T-helper 2 cell treated with Interferon-gamma antibody and Interleukin-4, amounts not matched to agents 100 ng/mL and 5 ng/mL, for 36 hours (primary cell): Measurements from ENCODE around the gene MSANTD4. TPM values are rescaled to one million over a fixed set of nuclear protein-coding genes. Genes with fewer than 3 reads are reported as not detected.
"Not testable (repeated sequence)": the region's sequence is repeated elsewhere in the genome, so short reads cannot be mapped to it uniquely, and the experiment has no call there.

Source experiments
- intact Hi-C: fragments of 100-400 bp; cut with micrococcal nuclease; formaldehyde crosslinking; loops from one replicate; pipeline ENCODE4 v1.15.1; 2023
- total RNA-seq: library from RNA; stranded (reverse); gene quantifications from 2 replicates; pipeline ENCODE4 v1.2.3, GENCODE V29; 2022

MSANTD4 gene
- total RNA-seq = 14.6 and 16.5 TPM in 2 replicates

DNA sequence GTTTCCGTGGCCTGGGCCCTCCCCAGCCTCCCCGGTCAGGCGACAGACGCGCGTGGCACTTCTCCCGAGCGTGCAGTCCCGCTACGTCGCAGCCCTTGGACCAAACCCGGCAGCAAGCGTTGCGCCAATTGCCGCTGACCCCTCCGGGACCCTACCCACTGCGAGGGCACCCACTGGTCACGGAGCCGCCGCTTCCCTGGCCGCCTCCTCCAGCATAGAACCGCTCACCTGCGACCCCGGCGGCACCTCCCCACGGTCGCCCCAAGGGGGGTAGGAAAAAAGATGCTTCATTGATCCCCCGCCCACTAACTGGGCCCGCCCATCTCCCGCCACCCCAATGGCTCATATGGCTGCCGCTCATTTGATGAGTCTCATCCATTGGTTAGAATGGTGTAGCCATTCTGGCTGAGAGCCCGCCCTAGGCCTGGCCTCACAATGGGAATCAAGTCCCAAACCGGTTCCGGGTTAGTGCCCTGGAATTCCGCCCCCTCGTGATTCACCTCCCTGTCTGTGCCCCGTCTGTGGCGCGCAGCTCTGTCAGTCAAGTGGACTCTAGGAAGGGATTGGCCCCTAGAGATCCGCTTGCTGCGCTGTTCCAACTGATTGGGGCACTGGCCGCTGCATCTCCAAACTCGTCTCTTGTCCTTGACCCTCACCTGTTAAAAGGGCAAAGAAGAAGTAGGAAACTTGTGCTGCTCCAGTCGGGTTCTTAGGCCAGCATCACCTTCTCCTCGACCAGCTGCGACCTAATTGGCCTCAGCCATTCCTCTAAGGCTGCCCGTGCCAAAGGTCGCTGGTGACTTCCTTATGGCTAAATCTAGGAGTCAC, at the start of gene MSANTD4:
TSS of gene MSANTD4 (minus strand) at position 274 of the 828 bp plus-strand sequence. CDS start 11,323 bp downstream, outside the sequence.
- intact Hi-C loops = loop anchor here (1.0 to 5.0 kb wide), 3 partner anchors 55 to 1543 kb away; partner anchors contain the start of genes AASDHPPT, ALKBH8, CASP4 and KBTBD3

GRCh38 chr11:106070606-106071005, 48.6 kb upstream of the MSANTD4 start:
- intact Hi-C loops = no loop called here

- intact Hi-C loops = no loop called here
These were observed 41.0 kb upstream of the MSANTD4 start for GRCh38 chr11:106063009-106063408.

DNA sequence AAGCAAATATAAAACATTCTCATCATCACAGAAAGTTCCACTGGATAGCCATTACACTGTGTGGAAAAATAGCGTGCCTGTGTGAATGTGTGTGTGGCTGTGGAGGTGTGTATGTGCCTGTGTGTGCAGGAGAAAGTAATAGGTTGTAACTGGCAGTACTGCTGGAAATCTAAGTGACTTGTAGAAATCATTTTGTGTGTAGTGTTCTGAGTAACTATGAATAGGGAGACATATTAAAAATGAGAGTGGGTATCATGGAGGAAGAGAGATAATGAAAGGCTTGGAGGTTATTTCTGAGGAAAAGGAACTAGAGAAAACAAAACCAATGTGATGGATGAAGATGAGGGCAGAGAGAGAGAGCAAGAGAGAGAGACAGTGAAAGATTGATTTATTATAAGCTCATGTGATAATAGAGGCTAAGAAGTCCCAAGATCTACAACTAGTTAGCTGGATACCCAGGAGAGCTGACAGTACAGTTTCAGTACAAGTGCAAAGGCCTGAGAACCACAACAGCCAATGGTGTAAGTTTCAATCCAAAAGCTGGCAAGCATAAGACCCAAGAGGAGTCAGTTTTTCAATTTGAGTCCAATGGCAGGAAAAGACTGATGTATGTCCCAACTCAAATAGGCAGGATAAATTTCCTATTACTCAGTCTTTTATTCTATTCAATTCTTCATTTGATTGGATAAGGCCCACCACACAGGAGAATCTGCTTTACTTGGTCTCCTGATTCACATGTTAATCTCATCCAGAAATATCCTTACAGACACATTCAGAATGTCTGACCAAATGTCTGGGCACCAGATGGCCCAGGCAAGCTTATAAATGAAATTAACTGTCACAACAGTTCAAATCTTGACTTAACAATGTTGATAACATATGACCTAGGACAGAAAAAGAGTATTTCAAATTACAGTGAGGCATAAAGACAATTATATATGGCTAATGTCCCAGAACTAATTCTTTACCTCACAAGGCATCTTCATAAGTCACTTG, 40.2 kb upstream of the MSANTD4 start:
- intact Hi-C loops = no loop called here

DNA sequence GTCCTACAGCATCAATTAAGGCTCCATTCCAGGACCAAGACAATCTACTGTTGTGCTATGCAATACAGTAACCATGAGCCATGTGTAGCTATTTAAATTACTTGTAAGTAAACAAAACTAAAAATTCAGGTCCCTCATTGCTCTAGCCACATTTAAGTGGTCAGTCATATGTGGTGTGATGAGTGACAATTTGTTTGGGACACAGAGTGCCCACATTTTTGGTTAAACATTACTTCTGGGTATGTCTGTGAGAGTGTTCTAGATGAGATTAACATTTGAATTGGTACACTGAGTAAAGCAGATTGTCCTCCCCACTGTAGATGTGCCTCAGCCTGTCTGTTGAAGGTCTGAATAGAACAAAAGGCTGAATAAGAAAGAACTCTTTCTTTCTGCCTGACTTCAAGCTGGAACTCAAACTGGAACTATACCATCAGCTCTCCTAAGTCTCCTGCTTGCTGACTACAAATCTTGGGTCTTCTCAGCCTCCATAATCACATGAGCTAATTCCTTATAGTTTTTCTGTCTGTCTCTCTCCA, 39.3 kb upstream of the MSANTD4 start:
- intact Hi-C loops = no loop called here

DNA sequence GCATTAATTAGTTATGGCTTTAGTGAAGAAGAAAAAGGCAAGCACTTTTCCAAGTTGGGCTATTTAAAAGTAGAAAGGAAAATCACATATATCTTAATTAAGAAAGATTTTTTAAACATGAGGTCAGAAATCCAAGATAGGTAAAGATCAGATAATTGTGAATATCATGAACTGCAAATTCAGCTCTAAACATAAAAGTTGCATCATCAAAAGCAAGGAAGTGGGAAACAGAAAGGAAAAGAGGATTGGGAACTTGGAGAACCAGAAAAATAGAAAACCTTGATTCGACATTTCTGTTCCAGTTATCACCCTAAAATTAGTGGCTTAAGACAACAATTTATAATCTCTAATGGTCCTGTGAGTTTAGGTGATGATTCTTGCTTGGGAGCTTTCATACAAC, 37.6 kb upstream of the MSANTD4 start:
- intact Hi-C loops = no loop called here

- intact Hi-C loops = not testable (repeated sequence)
These were observed 36.3 kb upstream of the MSANTD4 start for GRCh38 chr11:106058377-106058776.

DNA sequence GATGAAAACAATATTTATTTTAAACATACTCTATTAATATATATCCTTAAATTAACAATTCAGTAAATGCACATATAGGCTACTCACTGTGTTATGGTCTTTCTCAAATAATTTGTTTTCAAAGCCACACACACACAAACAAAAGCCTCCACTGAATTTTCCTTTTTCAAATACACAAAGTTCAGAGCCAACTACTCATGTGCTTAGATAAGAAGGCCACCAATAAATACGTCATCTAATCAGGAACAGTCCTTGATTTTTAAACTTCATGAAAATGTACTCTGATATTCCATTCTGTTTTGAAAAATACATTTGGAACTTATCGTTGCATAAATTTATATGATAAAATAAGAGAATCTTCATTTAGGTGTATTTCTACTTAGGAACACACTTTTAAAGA, 29.1 kb upstream of the MSANTD4 start:
- intact Hi-C loops = no loop called here

DNA sequence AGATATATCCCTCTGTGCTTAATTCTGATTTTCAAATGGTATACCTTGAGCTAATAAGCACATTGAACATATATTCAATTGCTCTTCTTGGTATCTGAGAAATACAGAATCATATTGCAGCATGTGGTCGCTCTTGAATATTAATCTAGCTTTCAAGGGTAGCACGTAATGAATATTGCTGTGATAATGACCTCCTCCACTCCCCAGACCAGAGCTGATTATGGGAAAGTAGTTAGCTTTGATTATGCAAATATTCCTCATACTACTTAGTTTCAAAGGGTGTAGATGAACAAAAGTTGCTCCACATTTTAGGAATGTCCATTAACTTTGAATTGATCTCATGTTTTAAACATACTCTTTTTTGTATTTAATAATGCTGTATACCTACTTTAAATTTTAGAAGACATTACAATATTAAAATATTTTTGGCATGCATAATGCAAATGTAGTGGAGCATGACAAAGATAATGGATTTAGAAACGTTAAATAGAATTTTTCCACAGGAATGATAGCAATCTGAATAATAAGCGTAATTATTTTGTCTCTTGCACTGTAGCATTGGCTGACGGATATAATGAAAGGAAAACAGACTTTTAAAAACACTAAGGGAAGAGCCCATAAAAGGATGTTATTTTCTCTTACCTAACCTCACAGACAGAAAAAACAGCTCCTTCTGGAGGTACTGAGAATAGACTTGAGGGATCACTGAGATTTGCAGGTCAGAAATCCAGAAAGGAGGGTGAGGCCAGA, 27.9 kb upstream of the MSANTD4 start:
- intact Hi-C loops = no loop called here

DNA sequence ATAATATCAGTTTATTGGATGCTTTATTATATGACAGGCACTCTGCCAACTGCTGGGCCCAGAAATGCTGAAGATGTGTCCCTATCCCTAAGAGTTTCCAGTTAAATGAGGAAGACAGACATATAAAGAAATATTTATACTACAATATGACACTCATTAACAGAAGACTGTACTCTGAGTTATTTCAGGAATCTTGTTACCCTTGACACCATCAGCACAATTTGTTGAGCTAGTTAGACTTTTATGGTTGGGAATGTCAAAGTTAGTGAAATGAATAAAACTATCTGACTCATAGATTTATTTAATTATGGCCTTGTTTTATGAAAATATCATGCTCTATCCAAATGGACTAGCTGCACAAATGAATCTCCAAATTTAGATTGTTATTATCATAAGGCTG, 25.6 kb upstream of the MSANTD4 start:
- intact Hi-C loops = no loop called here

DNA sequence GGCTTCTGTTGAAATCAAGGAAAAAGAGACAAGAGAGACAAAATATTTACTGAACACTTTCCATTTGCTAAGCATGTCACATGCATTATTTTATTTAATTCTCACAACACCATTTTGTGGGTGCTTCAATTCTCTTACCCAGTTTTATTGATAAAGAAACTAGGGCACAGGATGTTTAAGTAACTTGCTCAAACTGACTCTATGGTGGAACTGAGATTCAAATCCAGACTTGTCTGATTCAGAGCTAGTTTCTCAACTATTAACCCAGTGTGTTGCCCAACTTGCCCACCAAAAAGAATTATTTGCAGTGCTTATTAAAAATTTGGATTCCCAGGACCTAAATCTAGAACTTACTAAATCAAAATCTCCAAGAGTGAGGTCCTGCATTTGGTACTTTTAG, 21.5 kb upstream of the MSANTD4 start:
- intact Hi-C loops = no loop called here

- intact Hi-C loops = no loop called here
These were observed 10.8 kb upstream of the MSANTD4 start for GRCh38 chr11:106032861-106033260.

- intact Hi-C loops = no loop called here
These were observed 9.9 kb upstream of the MSANTD4 start for GRCh38 chr11:106031936-106032335.

DNA sequence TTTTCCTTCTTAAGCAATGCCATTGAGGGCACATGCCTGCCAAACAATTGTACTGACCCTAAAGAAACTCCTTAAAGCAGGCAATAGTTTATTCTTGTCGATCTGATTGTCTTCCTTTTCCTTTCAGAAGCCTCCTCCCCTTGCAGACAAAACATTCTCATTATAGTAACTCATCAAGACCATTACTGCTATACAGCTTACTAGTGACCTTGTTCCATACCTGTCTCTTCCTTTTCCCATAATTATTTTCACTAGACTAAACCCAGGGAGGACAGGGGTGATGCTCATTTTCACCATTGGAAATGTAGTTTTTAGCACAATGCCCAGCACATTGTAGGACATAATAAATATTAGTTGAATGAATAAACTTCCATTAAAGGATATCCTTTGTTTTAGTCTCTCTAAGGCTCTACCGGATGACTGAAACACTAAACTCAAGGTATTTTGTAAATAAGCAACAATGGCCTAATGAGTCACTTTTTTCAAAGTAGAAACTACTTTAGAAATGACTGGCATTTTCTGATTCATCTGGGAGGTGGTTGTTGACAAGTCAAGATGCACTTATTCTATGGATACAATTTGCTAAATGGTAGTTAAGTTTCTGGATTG, 9.3 kb upstream of the MSANTD4 start:
- intact Hi-C loops = no loop called here

GRCh38 chr11:106030609-106031008, 8.6 kb upstream of the MSANTD4 start:
- intact Hi-C loops = no loop called here

- intact Hi-C loops = loop anchor here (1.0 to 5.0 kb wide), 3 partner anchors 54 to 1542 kb away; partner anchors contain the start of genes AASDHPPT, ALKBH8, CASP4 and KBTBD3
These were observed 795 bp upstream of the MSANTD4 start for GRCh38 chr11:106022795-106023275.

DNA sequence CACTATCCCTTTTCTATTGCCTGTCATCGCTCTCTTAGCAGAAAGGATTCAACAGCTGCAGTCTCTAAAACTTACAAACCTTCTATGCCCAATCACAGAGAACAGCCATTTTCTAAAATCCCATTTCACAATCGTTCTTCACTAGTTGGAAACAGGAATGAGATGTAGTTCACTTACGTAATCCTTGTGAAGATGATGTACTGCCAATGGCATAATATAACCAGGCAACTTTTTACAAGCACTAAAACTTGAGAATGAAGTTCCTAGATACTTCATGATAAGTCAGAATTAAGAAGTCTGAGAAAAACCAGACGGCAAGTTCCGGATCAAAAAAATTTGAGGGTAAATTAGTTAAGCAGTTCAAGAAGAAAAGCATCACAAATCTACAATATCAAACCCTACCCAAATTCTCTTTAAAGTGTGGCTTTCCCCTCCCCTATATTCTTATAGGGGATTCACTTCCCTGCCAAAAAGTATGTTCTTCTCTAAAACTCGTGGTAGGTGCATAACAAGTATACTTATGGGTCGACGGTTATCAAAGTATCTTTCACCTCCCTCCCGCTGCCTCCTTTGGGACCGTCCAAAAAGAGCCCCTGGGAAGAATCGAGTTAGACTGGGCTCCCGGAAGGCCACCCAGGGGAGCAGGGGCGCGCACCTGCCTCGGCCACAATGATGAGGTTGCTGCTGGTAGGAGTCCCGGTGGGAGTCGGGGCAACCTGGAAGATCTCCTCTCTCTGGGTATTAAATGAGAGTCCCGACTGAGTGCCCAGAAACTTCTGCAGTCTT, 666 bp downstream of the MSANTD4 start:
- intact Hi-C loops = loop anchor here (5.0 kb wide), 1 partner anchor 1054 kb away; the partner anchor contains the start of gene CASP4

- intact Hi-C loops = no loop called here
These were observed 4.9 kb downstream of the MSANTD4 start for GRCh38 chr11:106017093-106017492.

- intact Hi-C loops = no loop called here
These were observed 7.0 kb downstream of the MSANTD4 start for GRCh38 chr11:106015066-106015465.
